Neural progenitor cell (in vitro differentiated cells): ENCODE measurements around the gene WWC1.

Experiments used
- CTCF ChIP-seq: fragments of 200-600 bp; sonication (generic); IDR thresholded peaks from 2 replicates; pipeline ENCODE4 v1.5.1; 2017; ENCODE audit warnings: antibody characterized with exemption, mild to moderate bottlenecking
- EZH2 ChIP-seq: fragments of 200-600 bp; sonication (generic); IDR thresholded peaks from 2 replicates; pipeline ENCODE4 v1.6.1; 2017; ENCODE audit warnings: antibody characterized with exemption, mild to moderate bottlenecking, moderate library complexity
- EZH2phosphoT487 ChIP-seq: fragments of 200-600 bp; sonication (generic); IDR thresholded peaks from 2 replicates; pipeline ENCODE4 v1.6.1; 2017; ENCODE audit warnings: antibody characterized with exemption

DNA sequence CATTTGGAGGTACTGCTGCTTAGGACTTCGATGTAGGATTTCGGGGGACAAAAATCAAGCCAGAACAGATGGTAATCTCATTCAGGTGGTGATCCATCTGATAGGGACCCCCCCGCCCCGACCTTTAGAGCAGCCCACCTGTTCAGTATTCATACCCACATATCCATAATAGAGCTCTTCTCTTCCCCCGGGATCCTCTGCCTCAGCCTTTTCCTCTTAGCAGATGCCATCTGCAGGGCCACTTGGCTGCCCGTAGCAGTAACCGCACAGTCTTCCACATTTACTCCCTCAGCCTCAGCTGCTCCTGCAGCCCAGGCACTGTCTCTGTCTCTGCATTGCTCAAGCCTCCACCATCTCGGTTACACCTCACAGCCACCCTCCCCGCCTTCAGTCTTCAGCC, 129.0 kb downstream of the WWC1 start:
- TF ChIP-seq EZH2 (no peak), CTCF (no peak), EZH2phosphoT487 (no peak)
